GM12875 (cell line): Measurements from ENCODE around the gene FBH1.
A peak's percentile ranks its signal among the peaks of the same experiment; 100 is the strongest.

Source experiments
- H3K4me3 ChIP-seq: one replicate; pipeline ENCODE4 v1.5.1; 2011; ENCODE audit warnings: low read depth, low read length, control low read depth
- TF ChIP-seq, protein P1 (sequence below): IDR thresholded peaks from 2 replicates; pipeline ENCODE4 v1.5.1; 2011; ENCODE audit warnings: low read depth, mild to moderate bottlenecking, control low read depth, inconsistent platforms, low read length, moderate library complexity, borderline replicate concordance; ENCODE audit not compliant: insufficient read depth

Gene FBH1

GRCh38 chr10:5971886-5972285 is 81.8 kb downstream of the FBH1 start:
- no peak overlapping the region for H3K4me3 ChIP-seq
- TF ChIP-seq, protein P1, sequence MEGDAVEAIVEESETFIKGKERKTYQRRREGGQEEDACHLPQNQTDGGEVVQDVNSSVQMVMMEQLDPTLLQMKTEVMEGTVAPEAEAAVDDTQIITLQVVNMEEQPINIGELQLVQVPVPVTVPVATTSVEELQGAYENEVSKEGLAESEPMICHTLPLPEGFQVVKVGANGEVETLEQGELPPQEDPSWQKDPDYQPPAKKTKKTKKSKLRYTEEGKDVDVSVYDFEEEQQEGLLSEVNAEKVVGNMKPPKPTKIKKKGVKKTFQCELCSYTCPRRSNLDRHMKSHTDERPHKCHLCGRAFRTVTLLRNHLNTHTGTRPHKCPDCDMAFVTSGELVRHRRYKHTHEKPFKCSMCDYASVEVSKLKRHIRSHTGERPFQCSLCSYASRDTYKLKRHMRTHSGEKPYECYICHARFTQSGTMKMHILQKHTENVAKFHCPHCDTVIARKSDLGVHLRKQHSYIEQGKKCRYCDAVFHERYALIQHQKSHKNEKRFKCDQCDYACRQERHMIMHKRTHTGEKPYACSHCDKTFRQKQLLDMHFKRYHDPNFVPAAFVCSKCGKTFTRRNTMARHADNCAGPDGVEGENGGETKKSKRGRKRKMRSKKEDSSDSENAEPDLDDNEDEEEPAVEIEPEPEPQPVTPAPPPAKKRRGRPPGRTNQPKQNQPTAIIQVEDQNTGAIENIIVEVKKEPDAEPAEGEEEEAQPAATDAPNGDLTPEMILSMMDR = no peak

DNA sequence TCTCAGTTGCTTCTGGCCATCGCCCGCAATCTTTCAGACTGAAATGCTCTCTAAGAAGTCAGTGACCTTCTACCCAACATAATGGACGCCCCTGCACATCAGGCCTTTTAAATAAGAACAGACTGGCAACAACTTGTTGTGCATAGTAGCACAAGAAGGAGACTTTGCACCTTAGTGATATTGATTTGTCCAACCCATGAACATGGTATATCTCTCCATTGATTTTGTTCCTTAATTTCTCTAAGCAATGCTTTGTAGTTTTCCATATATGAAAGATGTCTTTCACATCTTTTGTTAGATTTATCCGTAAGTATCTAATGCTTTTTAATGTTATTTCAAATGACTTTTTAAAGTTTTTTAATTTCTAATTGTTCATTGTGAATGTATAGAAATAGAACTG is 83.0 kb downstream of the FBH1 start:
- TF ChIP-seq, protein P1 = no peak
- no peak overlapping the region for H3K4me3 ChIP-seq

GRCh38 chr10:5975641-5976473 is 85.8 kb downstream of the FBH1 start:
- TF ChIP-seq, protein P1 = no peak
- peak overlapping the region; percentile 96 for H3K4me3 ChIP-seq

GRCh38 chr10:5976512-5977470 is 86.7 kb downstream of the FBH1 start:
- peak overlapping the region; percentile 96 for H3K4me3 ChIP-seq
- TF ChIP-seq, protein P1 = no peak

DNA sequence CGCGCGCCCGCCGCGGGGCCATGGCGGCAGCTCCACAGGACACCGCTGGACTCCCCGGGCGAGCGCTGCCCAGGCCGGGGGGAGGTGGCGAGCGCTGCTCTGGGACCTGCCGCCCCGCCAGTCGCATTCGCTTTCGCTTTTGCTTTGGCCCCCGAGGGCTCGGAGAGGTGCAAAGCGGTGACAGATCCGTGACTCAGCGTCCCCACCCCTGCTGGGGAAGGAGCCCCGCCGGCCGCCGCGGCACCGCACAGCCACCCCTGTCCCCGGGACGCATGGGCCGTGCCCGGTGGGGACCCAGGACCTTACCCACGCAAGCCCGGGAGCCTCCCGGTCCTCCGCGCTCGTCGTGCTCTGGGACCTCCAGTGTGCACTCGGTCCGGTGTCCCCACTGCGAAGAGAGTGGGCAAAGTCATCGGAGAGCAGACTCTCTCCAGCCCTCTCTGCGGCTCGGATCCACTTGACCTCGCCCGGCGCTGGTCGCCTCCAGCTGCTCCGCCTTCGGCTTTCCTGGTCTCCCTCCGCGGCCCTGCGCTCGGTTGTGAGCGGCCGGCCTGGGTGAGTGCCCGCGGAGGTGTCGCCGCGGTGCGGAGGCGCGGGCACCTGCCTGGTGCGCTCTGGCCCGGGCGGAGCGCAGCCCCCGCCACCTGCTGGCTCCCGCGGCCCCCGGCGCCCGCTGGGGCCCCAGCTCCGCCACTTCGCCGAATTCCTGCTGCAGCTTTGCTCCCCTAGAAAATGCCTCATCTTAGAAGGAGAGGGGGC is 87.6 kb downstream of the FBH1 start, which contains the start of gene IL15RA:
TSS of gene IL15RA (minus strand) at position 73 of the 759 bp plus-strand sequence. CDS start at position 22, 51 bp downstream.
- TF ChIP-seq, protein P1 = peak; percentile 43; the same call in 1 of the 2 replicates

GRCh38 chr10:5978230-5978489 is 88.1 kb downstream of the FBH1 start:
- H3K4me3 ChIP-seq = peak overlapping the region; percentile 96
- TF ChIP-seq, protein P1 = no peak

More for the DNA sequence above, 87.6 kb downstream of the FBH1 start, which contains the start of gene IL15RA:
- peak within 1 kb of the TSS; percentile 96 for H3K4me3 ChIP-seq
